Renal cortical epithelial cell (primary cell): ENCODE results near the gene RB1. TPM values are rescaled to one million over a fixed set of nuclear protein-coding genes. Genes with fewer than 3 reads are reported as not detected.
"Not testable (repeated sequence)": the region's sequence is repeated elsewhere in the genome, so short reads cannot be mapped to it uniquely, and the experiment has no call there.

Experiments
- DNase-seq: peaks from one replicate; pipeline ENCODE4 v3.0.0-alpha.2; 2011; ENCODE audit warnings: low read depth
- total RNA-seq: library from RNA; depleted of rRNA; stranded (reverse); fragments of >200 nt; gene quantifications from 2 replicates; pipeline ENCODE4 v1.2.3, GENCODE V29; 2014

The RB1 gene
- total RNA-seq, 1 donor from 2014 or later: 87.3 TPM

GRCh38 chr13:48349525-48349924 is 46.0 kb downstream of the RB1 start:
- no peak for DNase-seq

- no peak for DNase-seq
Measured at GRCh38 chr13:48353590-48353989, 50.0 kb downstream of the RB1 start.

- not testable (repeated sequence) for DNase-seq
Measured at GRCh38 chr13:48355524-48355923, 52.0 kb downstream of the RB1 start.

GRCh38 chr13:48356750-48357149 is 53.2 kb downstream of the RB1 start:
- no peak for DNase-seq

GRCh38 chr13:48369988-48370387 is 66.4 kb downstream of the RB1 start:
- no peak for DNase-seq

- no peak for DNase-seq
Measured at GRCh38 chr13:48370815-48371214, 67.3 kb downstream of the RB1 start.

GRCh38 chr13:48377857-48378256 is 74.3 kb downstream of the RB1 start:
- DNase-seq: no peak

GRCh38 chr13:48380581-48380980 is 77.0 kb downstream of the RB1 start:
- no peak for DNase-seq

- DNase-seq: no peak
Measured at GRCh38 chr13:48383384-48383783, 79.8 kb downstream of the RB1 start.

- DNase-seq: no peak
Measured at GRCh38 chr13:48386816-48387215, 83.3 kb downstream of the RB1 start.

GRCh38 chr13:48391257-48391656 is 87.7 kb downstream of the RB1 start:
- DNase-seq: no peak

- no peak for DNase-seq
Measured at GRCh38 chr13:48393030-48393697, 89.6 kb downstream of the RB1 start.

GRCh38 chr13:48393698-48394085 is 90.1 kb downstream of the RB1 start:
- no peak for DNase-seq

GRCh38 chr13:48397744-48398143 is 94.2 kb downstream of the RB1 start:
- no peak for DNase-seq

- peak; percentile 79 for DNase-seq
Measured at GRCh38 chr13:48398450-48399095, 95.0 kb downstream of the RB1 start.

- DNase-seq: no peak
Measured at GRCh38 chr13:48400090-48400694, 96.6 kb downstream of the RB1 start.

GRCh38 chr13:48400850-48401291 is 97.3 kb downstream of the RB1 start:
- peak; percentile 91 for DNase-seq

- DNase-seq: no peak
Measured at GRCh38 chr13:48401480-48401879, 97.9 kb downstream of the RB1 start.

- DNase-seq: no peak
Measured at GRCh38 chr13:48402325-48402932, 98.9 kb downstream of the RB1 start.

GRCh38 chr13:48403151-48403631 is 99.6 kb downstream of the RB1 start:
- no peak for DNase-seq

GRCh38 chr13:48403913-48404312 is 100.4 kb downstream of the RB1 start:
- no peak for DNase-seq

GRCh38 chr13:48404952-48405351 is 101.4 kb downstream of the RB1 start:
- DNase-seq: peak; percentile 9

- DNase-seq: peak; percentile 28
Measured at GRCh38 chr13:48405875-48406274, 102.3 kb downstream of the RB1 start.
